Naive thymus-derived CD4-positive, alpha-beta T cell (primary cell): ENCODE measurements around the gene THBS1. TPM values are rescaled to one million over a fixed set of nuclear protein-coding genes. Genes with fewer than 3 reads are reported as not detected.

Experiments
- ATAC-seq: fragments of 150-1000 bp; cut with Tn5 transposase; 2 replicates; pipeline ENCODE4 v1.10.0; 2021; ENCODE audit warnings: mild to moderate bottlenecking, moderate library complexity
- CTCF ChIA-PET: fragments of 350-600 bp; sonication (Branson Sonifier 250); formaldehyde crosslinking; loops from one replicate; lab custom pipeline; 2021; ENCODE audit warnings: antibody characterized with exemption; lab: Charles Lee
- POLR2A ChIA-PET: fragments of 350-600 bp; sonication (Branson Sonifier 250); formaldehyde crosslinking; loops from one replicate; lab custom pipeline; 2021; ENCODE audit warnings: antibody characterized with exemption, inconsistent platforms; lab: Charles Lee
- DNase-seq, 9 donors: peaks; one replicate each; pipeline versions ENCODE4 v3.0.0 to v3.0.0-alpha.2; 2020 to 2022; ENCODE audit warnings: mixed read lengths in 1 of 9
- H3K27ac ChIP-seq: one replicate; pipeline ENCODE4 v1.7.0; 2013; ENCODE audit warnings: mild to moderate bottlenecking, low read depth, low read length, moderate library complexity
- H3K27me3 ChIP-seq, 2 donors: one replicate each; pipeline ENCODE4 v1.7.0; 2013; ENCODE audit warnings: low read length in 2 of 2, mild to moderate bottlenecking in 2 of 2, moderate library complexity in 2 of 2; ENCODE audit not compliant: control insufficient read depth in 2 of 2, insufficient read depth in 2 of 2
- H3K36me3 ChIP-seq, 3 experiments: 1 replicate in 2 of 3; 2 replicates in 1 of 3; pipeline ENCODE4 v1.7.0; 2013; ENCODE audit warnings: low read length in 3 of 3, mild to moderate bottlenecking in 3 of 3, moderate library complexity in 1 of 3; ENCODE audit not compliant: insufficient read depth in 3 of 3, control insufficient read depth in 2 of 3
- H3K4me1 ChIP-seq, 2 donors: one replicate each; pipeline ENCODE4 v1.7.0; 2013; ENCODE audit warnings: low read length in 2 of 2, mild to moderate bottlenecking in 2 of 2, moderate library complexity in 1 of 2; ENCODE audit not compliant: control insufficient read depth in 2 of 2, insufficient read depth in 2 of 2
- H3K4me3 ChIP-seq: 2 replicates; pipeline ENCODE4 v1.7.0; 2013; ENCODE audit warnings: mild to moderate bottlenecking, low read length
- H3K9me3 ChIP-seq, 3 experiments: 1 replicate in 2 of 3; 2 replicates in 1 of 3; pipeline ENCODE4 v1.7.0; 2013; ENCODE audit warnings: low read length in 3 of 3; ENCODE audit not compliant: control insufficient read depth in 2 of 3
- H3K27ac Mint-ChIP-seq, 9 donors: one replicate each; pipeline ENCODE4 v1.8.0; 2020 to 2022; ENCODE audit warnings: mixed read lengths in 9 of 9, mild to moderate bottlenecking in 8 of 9, moderate library complexity in 5 of 9, inconsistent platforms in 2 of 9
- H3K27me3 Mint-ChIP-seq, 5 donors: one replicate each; pipeline ENCODE4 v1.8.0; 2021 to 2022; ENCODE audit warnings: mixed read lengths in 5 of 5, mild to moderate bottlenecking in 1 of 5
- H3K36me3 Mint-ChIP-seq, 5 donors: one replicate each; pipeline ENCODE4 v1.8.0; 2020 to 2022; ENCODE audit warnings: mixed read lengths in 5 of 5, mild to moderate bottlenecking in 3 of 5, inconsistent platforms in 1 of 5
- H3K4me1 Mint-ChIP-seq, 7 donors: one replicate each; pipeline ENCODE4 v1.8.0; 2020 to 2022; ENCODE audit warnings: mixed read lengths in 7 of 7, mild to moderate bottlenecking in 3 of 7, inconsistent platforms in 1 of 7
- H3K4me3 Mint-ChIP-seq, 10 donors: one replicate each; pipeline ENCODE4 v1.8.0; 2020 to 2022; ENCODE audit warnings: mild to moderate bottlenecking in 10 of 10, mixed read lengths in 10 of 10, moderate library complexity in 6 of 10, inconsistent platforms in 2 of 10
- H3K9me3 Mint-ChIP-seq, 11 donors: one replicate each; pipeline ENCODE4 v1.8.0; 2020 to 2022; ENCODE audit warnings: mixed read lengths in 11 of 11, mild to moderate bottlenecking in 4 of 11, inconsistent platforms in 1 of 11, moderate library complexity in 1 of 11
- intact Hi-C, 2 donors: fragments of 100-400 bp; cut with micrococcal nuclease; formaldehyde crosslinking; loops; one replicate each; pipeline ENCODE4 v1.15.1; 2023
- polyA plus RNA-seq, 2 donors: library from polyadenylated mRNA; unstranded; fragments of 300-500 nt; fragmentation: Illumina TruSeq; gene quantifications; one replicate each; pipeline ENCODE4 v1.2.3, GENCODE V29; 2021
- total RNA-seq, 6 experiments: library from RNA in 5 of 6; stranded (reverse) in 5 of 6; gene quantifications; 1 replicate in 5 of 6; 2 replicates in 1 of 6; pipeline ENCODE4 v1.2.3 and lab custom pipeline; 2021 to 2026

Gene THBS1
- total and polyA plus RNA-seq, 7 experiments from 2014 or later = 1.3 to 68.4 (median 8.5) TPM; not detected in 2

DNA sequence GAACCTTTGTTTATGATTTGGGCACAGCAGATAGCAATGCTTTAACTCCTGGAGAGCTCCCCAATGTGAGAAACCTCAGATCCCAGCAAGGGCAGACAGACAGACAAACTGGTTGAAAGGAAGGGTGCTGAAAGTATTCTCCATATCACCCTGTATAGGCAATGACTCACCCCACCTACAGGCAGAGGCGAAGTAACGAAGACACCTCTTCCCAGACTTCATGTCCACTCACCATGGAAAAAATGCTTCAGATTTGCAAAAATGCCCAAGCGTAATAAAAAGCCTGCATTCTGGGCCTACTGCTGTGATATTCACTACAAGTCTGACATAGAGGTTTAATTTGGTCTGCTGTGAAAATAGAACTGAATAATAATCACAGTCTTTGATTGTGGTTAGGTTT, 50.5 kb downstream of the THBS1 start:
- Mint-ChIP-seq H3K9me3 (peaks cover 0 to 12% (median 0%) of the 10 kb centered on the region in 11 donors), H3K4me1 (peaks cover 17 to 48% (median 22%) of the 10 kb centered on the region in 7 donors), H3K27ac (peak overlapping the region in 2 of 9 donors; percentile 12 to 53), H3K27me3 (peaks cover 0 to 4% (median 0%) of the 10 kb centered on the region in 5 donors), H3K36me3 (peaks cover 0 to 45% (median 0%) of the 10 kb centered on the region in 5 donors), H3K4me3 (no peak overlapping the region)
- DNase-seq (peak in 1 of 9 donors; percentile 38), ATAC-seq (no peak)
- ChIA-PET POLR2A (no interaction called here), CTCF (no interaction called here)
- H3K4me1 ChIP-seq = peaks cover 11 to 48% of the 10 kb centered on the region in 2 donors
- no peaks in the 10 kb centered on the region for H3K9me3 ChIP-seq
- no peak overlapping the region for H3K4me3 ChIP-seq
- H3K27me3 ChIP-seq = no peaks in the 10 kb centered on the region
- no peaks in the 10 kb centered on the region for H3K36me3 ChIP-seq
- intact Hi-C loops = no loop called here
- H3K27ac ChIP-seq = no peak overlapping the region

DNA sequence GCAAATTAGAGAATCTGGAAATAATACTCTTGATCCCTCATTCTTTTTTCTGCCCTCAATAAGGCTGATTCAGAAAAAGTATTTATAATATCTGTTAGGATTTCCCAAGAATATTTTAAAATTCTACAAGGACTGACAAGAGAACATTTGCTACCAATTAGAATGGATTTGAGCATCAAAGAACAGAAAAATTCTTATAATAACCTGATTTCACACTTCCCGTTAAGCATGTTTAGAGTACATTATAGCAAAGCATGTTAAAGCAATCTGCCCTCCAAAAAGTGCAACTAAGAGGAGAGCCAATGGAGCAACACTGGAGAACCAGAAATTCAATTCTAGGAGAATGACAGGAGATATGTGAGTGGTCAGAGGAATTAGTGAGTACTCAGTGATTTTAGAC, 57.2 kb downstream of the THBS1 start:
- no peak for ATAC-seq
- CTCF ChIA-PET = no interaction called here

GRCh38 chr15:39639037-39639436, 58.2 kb downstream of the THBS1 start:
- Mint-ChIP-seq H3K9me3 (peaks cover 0 to 3% (median 0%) of the 10 kb centered on the region in 11 donors), H3K4me1 (peaks cover 0 to 25% (median 0%) of the 10 kb centered on the region in 7 donors), H3K4me3 (no peak overlapping the region), H3K36me3 (peaks cover 0 to 12% (median 0%) of the 10 kb centered on the region in 5 donors), H3K27me3 (peaks cover 0 to 20% (median 5%) of the 10 kb centered on the region in 5 donors), H3K27ac (no peak overlapping the region)
- ATAC-seq = no peak
- Histone ChIP-seq H3K36me3 (no peaks in the 10 kb centered on the region), H3K4me1 (peaks cover 0 to 12% of the 10 kb centered on the region in 2 donors), H3K9me3 (no peaks in the 10 kb centered on the region), H3K27me3 (no peaks in the 10 kb centered on the region), H3K27ac (no peak overlapping the region), H3K4me3 (no peak overlapping the region)
- DNase-seq = no peak
- CTCF ChIA-PET = interaction anchor here (0.6 kb wide), 1 partner anchor 735 kb away, joined by 3 read pairs; no protein-coding TSS in a partner anchor
- POLR2A ChIA-PET = no interaction called here
- intact Hi-C loops = no loop called here

More for the DNA sequence above, 57.2 kb downstream of the THBS1 start:
- Mint-ChIP-seq H3K4me1 (peaks cover 0 to 20% (median 0%) of the 10 kb centered on the region in 7 donors), H3K4me3 (no peak overlapping the region), H3K9me3 (peaks cover 0 to 3% (median 0%) of the 10 kb centered on the region in 11 donors), H3K36me3 (peaks cover 0 to 12% (median 0%) of the 10 kb centered on the region in 5 donors), H3K27ac (no peak overlapping the region), H3K27me3 (peaks cover 0 to 20% (median 5%) of the 10 kb centered on the region in 5 donors)
- Histone ChIP-seq H3K4me3 (no peak overlapping the region), H3K27me3 (no peaks in the 10 kb centered on the region), H3K4me1 (peaks cover 0 to 12% of the 10 kb centered on the region in 2 donors), H3K36me3 (no peaks in the 10 kb centered on the region), H3K9me3 (no peaks in the 10 kb centered on the region), H3K27ac (no peak overlapping the region)
- intact Hi-C loops = no loop called here
- POLR2A ChIA-PET = no interaction called here
- DNase-seq = no peak

GRCh38 chr15:39640665-39641064, 59.8 kb downstream of the THBS1 start:
- Mint-ChIP-seq H3K36me3 (peaks cover 0 to 7% (median 0%) of the 10 kb centered on the region in 5 donors), H3K9me3 (no peaks in the 10 kb centered on the region), H3K27me3 (peaks cover 0 to 20% (median 5%) of the 10 kb centered on the region in 5 donors), H3K4me3 (no peak overlapping the region), H3K27ac (no peak overlapping the region), H3K4me1 (peaks cover 0 to 25% (median 0%) of the 10 kb centered on the region in 7 donors)
- H3K36me3 ChIP-seq = no peaks in the 10 kb centered on the region
- ChIA-PET CTCF (no interaction called here), POLR2A (no interaction called here)
- ATAC-seq = no peak
- intact Hi-C loops = no loop called here
- peaks cover 0 to 12% of the 10 kb centered on the region in 2 donors for H3K4me1 ChIP-seq
- no peak overlapping the region for H3K4me3 ChIP-seq
- no peaks in the 10 kb centered on the region for H3K9me3 ChIP-seq
- no peak overlapping the region for H3K27ac ChIP-seq
- no peaks in the 10 kb centered on the region for H3K27me3 ChIP-seq
- DNase-seq = no peak

DNA sequence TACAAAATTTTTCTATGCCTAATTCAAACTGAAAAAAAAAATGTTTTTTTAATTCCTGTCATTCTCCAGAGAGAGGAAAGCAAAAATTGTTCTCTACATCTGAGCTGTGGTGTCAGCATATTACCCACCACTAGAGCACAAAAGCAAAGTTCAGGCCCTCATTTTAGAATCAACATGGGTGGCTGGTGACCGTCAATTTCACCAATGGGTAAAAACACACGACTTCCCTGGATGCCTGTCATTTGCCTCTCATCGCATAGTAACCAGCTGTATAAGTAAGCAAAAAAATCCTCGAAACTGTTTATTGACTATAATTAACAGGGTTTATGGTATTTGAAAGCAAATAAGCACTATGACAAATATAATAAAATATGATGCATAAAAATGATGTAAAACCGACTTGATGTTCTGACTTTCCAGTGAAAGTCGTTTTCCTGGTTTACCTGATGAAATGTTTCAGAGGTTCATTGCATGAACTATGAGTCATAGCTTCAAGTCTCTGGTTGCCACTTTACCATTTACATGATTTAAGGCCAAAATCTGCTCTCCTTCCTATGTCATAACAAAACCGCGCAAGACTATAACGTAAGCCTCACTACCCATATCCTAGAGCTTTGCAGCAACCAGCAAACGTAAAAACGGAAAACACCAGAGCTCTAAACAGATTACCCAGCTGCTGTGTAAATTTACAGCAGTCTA, 60.5 kb downstream of the THBS1 start:
- peak; percentile 60 for ATAC-seq
- no peak overlapping the region for H3K27ac ChIP-seq
- no peaks in the 10 kb centered on the region for H3K27me3 ChIP-seq
- no peaks in the 10 kb centered on the region for H3K36me3 ChIP-seq
- Mint-ChIP-seq H3K27me3 (peaks cover 0 to 16% (median 5%) of the 10 kb centered on the region in 5 donors), H3K4me1 (peaks cover 0 to 25% (median 0%) of the 10 kb centered on the region in 7 donors), H3K27ac (no peak overlapping the region), H3K9me3 (no peaks in the 10 kb centered on the region), H3K36me3 (peaks cover 0 to 4% (median 0%) of the 10 kb centered on the region in 5 donors), H3K4me3 (no peak overlapping the region)
- peaks cover 0 to 12% of the 10 kb centered on the region in 2 donors for H3K4me1 ChIP-seq
- ChIA-PET CTCF (no interaction called here), POLR2A (no interaction called here)
- intact Hi-C loops = no loop called here
- no peaks in the 10 kb centered on the region for H3K9me3 ChIP-seq
- H3K4me3 ChIP-seq = no peak overlapping the region
- DNase-seq = no peak

- Mint-ChIP-seq H3K27ac (no peak overlapping the region), H3K4me1 (peaks cover 0 to 24% (median 0%) of the 10 kb centered on the region in 7 donors), H3K4me3 (no peak overlapping the region), H3K27me3 (peaks cover 0 to 14% (median 5%) of the 10 kb centered on the region in 5 donors), H3K9me3 (no peaks in the 10 kb centered on the region), H3K36me3 (peaks cover 0 to 4% (median 0%) of the 10 kb centered on the region in 5 donors)
- Histone ChIP-seq H3K27me3 (no peaks in the 10 kb centered on the region), H3K27ac (no peak overlapping the region), H3K4me3 (no peak overlapping the region), H3K4me1 (peaks cover 0 to 12% of the 10 kb centered on the region in 2 donors), H3K36me3 (no peaks in the 10 kb centered on the region), H3K9me3 (no peaks in the 10 kb centered on the region)
- ChIA-PET POLR2A (no interaction called here), CTCF (no interaction called here)
- intact Hi-C loops = no loop called here
- DNase-seq (no peak), ATAC-seq (no peak)
Measured at GRCh38 chr15:39642011-39642640, 61.2 kb downstream of the THBS1 start.
